HCT116 (cell line): ENCODE measurements around the gene ZNF562. TPM values are rescaled to one million over a fixed set of nuclear protein-coding genes. Genes with fewer than 3 reads are reported as not detected.
A peak's percentile ranks its signal among the peaks of the same experiment; 100 is the strongest.

Experiments used
- ATAC-seq: fragments of 200-7000 bp; cut with Tn5 transposase; 2 replicates; pipeline ENCODE4 v1.9.1; 2020; ENCODE audit warnings: mild to moderate bottlenecking, moderate library complexity
- BruUV-seq: library from RNA; stranded (reverse); fragments of 400-500 nt; replicated peaks from 2 replicates; lab custom pipeline; 2021; lab: Mats Ljungman, UMichigan
- CTCF ChIA-PET: fragments of 300-600 bp; sonication (Branson Sonifier 250); formaldehyde crosslinking; loops from one replicate; lab custom pipeline; 2021; ENCODE audit warnings: antibody characterized with exemption; lab: Charles Lee
- POLR2A ChIA-PET: fragments of 300-600, 350-600 bp; sonication (Branson Sonifier 250); formaldehyde crosslinking; loops from one replicate; lab custom pipeline; 2021; ENCODE audit warnings: antibody characterized with exemption; lab: Charles Lee
- RAD21 ChIA-PET, 2 experiments: fragments of 300-600 bp; sonication (Branson Sonifier 250); formaldehyde crosslinking; loops; one replicate each; lab custom pipeline; 2023; ENCODE audit warnings: low total read pairs in 2 of 2; ENCODE audit not compliant: uncharacterized antibody in 2 of 2, unreplicated experiment in 2 of 2, low non-redundant PET in 1 of 2; lab: Charles Lee
- DNase-seq: peaks from one replicate; pipeline ENCODE4 v3.0.0-alpha.2; 2010; ENCODE audit warnings: low read depth, low spot score
- H2AFZ ChIP-seq: fragments of 200-600 bp; shearing (Covaris generic), sonication (generic); 2 replicates; pipeline ENCODE4 v1.6.1; 2017; ENCODE audit warnings: low read depth, mixed run types, mixed read lengths, antibody characterized with exemption, low read length; ENCODE audit not compliant: poor library complexity, severe bottlenecking
- H3K27ac ChIP-seq: 2 replicates; pipeline ENCODE4 v1.5.1; 2012; ENCODE audit warnings: low read depth, low read length
- H3K27me3 ChIP-seq: fragments of 200-600 bp; sonication (generic); 2 replicates; pipeline ENCODE4 v1.6.1; 2016; ENCODE audit warnings: mixed run types, low read length, mixed read lengths; ENCODE audit not compliant: insufficient read depth
- H3K36me3 ChIP-seq, 2 experiments: fragments of 200-500 bp in 1 of 2; fragments of 200-600 bp in 1 of 2; sonication (Bioruptor generic) in 1 of 2; sonication (generic) in 1 of 2; 2 replicates each; pipeline versions ENCODE4 v1.5.1 to v1.6.1; 2014 to 2016; ENCODE audit warnings: low read length in 2 of 2, inconsistent platforms in 1 of 2, mixed read lengths in 1 of 2, mixed run types in 1 of 2; ENCODE audit not compliant: insufficient read depth in 2 of 2, control insufficient read depth in 1 of 2
- H3K4me1 ChIP-seq, 2 experiments: fragments of 200-600 bp in 1 of 2; sonication (generic) in 1 of 2; 2 replicates each; pipeline versions ENCODE4 v1.5.1 to v1.6.1; 2012 to 2017; ENCODE audit warnings: low read length in 2 of 2, inconsistent platforms in 1 of 2, mild to moderate bottlenecking in 1 of 2, mixed read lengths in 1 of 2, mixed run types in 1 of 2, moderate library complexity in 1 of 2; ENCODE audit not compliant: insufficient read depth in 2 of 2, control insufficient read depth in 1 of 2
- H3K4me2 ChIP-seq: fragments of 200-600 bp; sonication (generic); 2 replicates; pipeline ENCODE4 v1.6.1; 2017; ENCODE audit warnings: mixed run types, low read length, mixed read lengths
- H3K4me3 ChIP-seq, 2 experiments: fragments of 200-600 bp in 1 of 2; sonication (generic) in 1 of 2; replicated peaks in 1 of 2; 2 replicates each; pipeline ENCODE4 v1.5.1; 2011 to 2016; ENCODE audit warnings: low read length in 2 of 2, control low read depth in 1 of 2, low read depth in 1 of 2, mild to moderate bottlenecking in 1 of 2, mixed read lengths in 1 of 2, mixed run types in 1 of 2
- H3K79me2 ChIP-seq: fragments of 200-600 bp; sonication (generic); 2 replicates; pipeline ENCODE4 v1.6.1; 2017; ENCODE audit warnings: mild to moderate bottlenecking, mixed run types, low read length, moderate library complexity, mixed read lengths; ENCODE audit not compliant: insufficient read depth
- H3K9ac ChIP-seq: fragments of 200-600 bp; sonication (generic); 2 replicates; pipeline ENCODE4 v1.6.1; 2016; ENCODE audit warnings: low read length, mixed read lengths
- H3K9me2 ChIP-seq: fragments of 200-600 bp; sonication (generic), shearing (Covaris generic); 2 replicates; pipeline ENCODE4 v1.6.1; 2017; ENCODE audit warnings: mixed run types, mild to moderate bottlenecking, moderate library complexity; ENCODE audit not compliant: insufficient read depth
- H3K9me3 ChIP-seq, 2 experiments: fragments of 200-500 bp in 1 of 2; fragments of 200-600 bp in 1 of 2; sonication (Bioruptor generic) in 1 of 2; sonication (generic) in 1 of 2; 2 replicates each; pipeline ENCODE4 v1.6.1; 2014 to 2017; ENCODE audit warnings: low read length in 2 of 2, mixed read lengths in 2 of 2, inconsistent platforms in 1 of 2, low read depth in 1 of 2, mild to moderate bottlenecking in 1 of 2, mixed run types in 1 of 2, moderate library complexity in 1 of 2; ENCODE audit not compliant: control insufficient read depth in 1 of 2, insufficient read depth in 1 of 2
- H4K20me1 ChIP-seq: fragments of 200-600 bp; sonication (generic), shearing (Covaris generic); 2 replicates; pipeline ENCODE4 v1.6.1; 2017; ENCODE audit warnings: mixed run types, mild to moderate bottlenecking, moderate library complexity; ENCODE audit not compliant: insufficient read depth
- ATF3 ChIP-seq: IDR thresholded peaks from 2 replicates; pipeline ENCODE4 v1.6.1; 2012
- CBX3 ChIP-seq: IDR thresholded peaks from 2 replicates; pipeline ENCODE4 v1.6.1; 2012; ENCODE audit warnings: low read depth
- CTCF ChIP-seq, 3 experiments: fragments of 200-600 bp in 1 of 3; sonication (generic) in 1 of 3; IDR thresholded peaks in 2 of 3; conservative IDR thresholded peaks in 1 of 3; 2 replicates each; pipeline ENCODE4 v1.5.1; 2012 to 2017; ENCODE audit warnings: low read depth in 2 of 3, low read length in 2 of 3, antibody characterized with exemption in 1 of 3, borderline replicate concordance in 1 of 3, control low read depth in 1 of 3, mild to moderate bottlenecking in 1 of 3, mixed read lengths in 1 of 3, mixed run types in 1 of 3, moderate library complexity in 1 of 3; ENCODE audit not compliant: insufficient read depth in 1 of 3
- EGR1 ChIP-seq: IDR thresholded peaks from 2 replicates; pipeline ENCODE4 v1.6.1; 2012; ENCODE audit warnings: low read depth
- ELF1 ChIP-seq: IDR thresholded peaks from 2 replicates; pipeline ENCODE4 v1.6.1; 2012; ENCODE audit warnings: low read depth, borderline replicate concordance
- EZH2 ChIP-seq: fragments of 200-600 bp; sonication (generic); IDR thresholded peaks from 2 replicates; pipeline ENCODE4 v1.6.1; 2017; ENCODE audit warnings: antibody characterized with exemption, mixed run types
- EZH2phosphoT487 ChIP-seq: fragments of 200-600 bp; IDR thresholded peaks from 2 replicates; pipeline ENCODE4 v1.6.1; 2018; ENCODE audit warnings: antibody characterized with exemption, borderline replicate concordance
- POLR2A ChIP-seq: IDR thresholded peaks from 2 replicates; pipeline ENCODE4 v1.7.0; 2011; ENCODE audit warnings: borderline replicate concordance; ENCODE audit not compliant: insufficient read depth, insufficient read length; ENCODE audit errors: extremely low read depth
- RAD21 ChIP-seq: IDR thresholded peaks from 2 replicates; pipeline ENCODE4 v1.6.1; 2012; ENCODE audit warnings: low read depth, mild to moderate bottlenecking
- SIN3A ChIP-seq: IDR thresholded peaks from 2 replicates; pipeline ENCODE4 v1.6.1; 2012; ENCODE audit warnings: low read depth
- SP1 ChIP-seq: IDR thresholded peaks from 2 replicates; pipeline ENCODE4 v1.6.1; 2012; ENCODE audit warnings: low read depth
- SRF ChIP-seq: IDR thresholded peaks from 2 replicates; pipeline ENCODE4 v1.6.1; 2012; ENCODE audit warnings: low read depth
- YY1 ChIP-seq: IDR thresholded peaks from 2 replicates; pipeline ENCODE4 v1.6.1; 2011; ENCODE audit warnings: low read length, low read depth, moderate library complexity, mild to moderate bottlenecking; ENCODE audit not compliant: insufficient replicate concordance; ENCODE audit errors: extremely low read depth
- ZFX ChIP-seq: fragments of 450-650 bp; IDR thresholded peaks from 2 replicates; pipeline ENCODE4 v1.6.1; 2017
- ZNF274 ChIP-seq: fragments of 200-500 bp; sonication (Bioruptor generic); IDR thresholded peaks from 2 replicates; pipeline ENCODE4 v1.6.1; 2014; ENCODE audit warnings: mild to moderate bottlenecking, low read depth, low read length, inconsistent platforms
- intact Hi-C: fragments of 100-400 bp; cut with micrococcal nuclease; formaldehyde crosslinking; loops from 2 replicates; pipeline ENCODE4 v1.10.0; 2022
- total RNA-seq: library from RNA; stranded (reverse); gene quantifications from one replicate; pipeline ENCODE4 v1.2.1, GENCODE V29; 2021; ENCODE audit not compliant: unreplicated experiment
- TF ChIP-seq, protein P1 (sequence below): IDR thresholded peaks from 2 replicates; pipeline ENCODE4 v1.6.1; 2012; ENCODE audit warnings: low read depth

The ZNF562 gene
- total RNA-seq, 1 experiment from 2014 or later, result 37.8 TPM

GRCh38 chr19:9636018-9636417 lies 38.9 kb downstream of the ZNF562 start:
- no TSS peak for BruUV-seq
- ChIA-PET CTCF (no interaction called here), RAD21 (no interaction called here)
- no peak for ATAC-seq
- peaks cover 2 to 4% of the 10 kb centered on the region in 2 experiments; a peak in 2 of 4 replicates for H3K36me3 ChIP-seq
- no peaks in the 10 kb centered on the region for H3K9me2 ChIP-seq
- H3K4me2 ChIP-seq, result no peak overlapping the region
- H3K4me1 ChIP-seq, result no peaks in the 10 kb centered on the region
- no peak overlapping the region for H2AFZ ChIP-seq
- no peak overlapping the region for H3K9ac ChIP-seq
- peaks cover 0 to 19% of the 10 kb centered on the region in 2 experiments; a peak in 2 of 4 replicates for H3K9me3 ChIP-seq
- TF ChIP-seq CBX3 (peak; percentile 67; the same call in 1 of the 2 replicates), ZFX (no peak)
- TF ChIP-seq, all 23 proteins: peak for 1
- H4K20me1 ChIP-seq, result no peaks in the 10 kb centered on the region
- H3K79me2 ChIP-seq, result no peaks in the 10 kb centered on the region
- POLR2A ChIA-PET, result no interaction called here
- no peaks in the 10 kb centered on the region for H3K27me3 ChIP-seq
- no peak overlapping the region for H3K4me3 ChIP-seq
- no peak for DNase-seq
- intact Hi-C loops, result no loop called here
- no peak overlapping the region for H3K27ac ChIP-seq

- H3K4me2 ChIP-seq, result no peak overlapping the region
- no peaks in the 10 kb centered on the region for H3K27me3 ChIP-seq
- H3K9me3 ChIP-seq, result peaks cover 0 to 3% of the 10 kb centered on the region in 2 experiments; a peak in 1 of 4 replicates
- H3K4me3 ChIP-seq, result no peak overlapping the region
- H3K9me2 ChIP-seq, result no peaks in the 10 kb centered on the region
- no peaks in the 10 kb centered on the region for H4K20me1 ChIP-seq
- DNase-seq (no peak), ATAC-seq (no peak)
- H2AFZ ChIP-seq, result no peak overlapping the region
- peaks cover 0 to 4% of the 10 kb centered on the region in 2 experiments; a peak in 2 of 4 replicates for H3K36me3 ChIP-seq
- ChIA-PET RAD21 (no interaction called here), POLR2A (no interaction called here), CTCF (no interaction called here)
- H3K27ac ChIP-seq, result no peak overlapping the region
- intact Hi-C loops, result loop anchor here (5.0 to 10.0 kb wide), 2 partner anchors 219 to 287 kb away; no protein-coding TSS in a partner anchor
- no peak overlapping the region for H3K9ac ChIP-seq
- no TSS peak for BruUV-seq
- no peaks in the 10 kb centered on the region for H3K4me1 ChIP-seq
- no peaks in the 10 kb centered on the region for H3K79me2 ChIP-seq
- TF ChIP-seq SRF (no peak), EGR1 (no peak), CTCF (IDR thresholded peaks at IDR 0.05 in 2 of 3, conservative IDR thresholded peaks at IDR 0.05 in 1 of 3; ENCODE audit: borderline replicate concordance in 1 of 3, insufficient read depth in 1 of 3, low read depth in 2 of 3, low read length in 2 of 3) (no peak), CBX3 (no peak), ZNF274 (no peak), ELF1 (no peak), EZH2 (no peak), EZH2phosphoT487 (no peak), SP1 (no peak), YY1 (no peak), RAD21 (no peak), SIN3A (no peak), POLR2A (no peak), ATF3 (no peak)
- TF ChIP-seq, protein P1, sequence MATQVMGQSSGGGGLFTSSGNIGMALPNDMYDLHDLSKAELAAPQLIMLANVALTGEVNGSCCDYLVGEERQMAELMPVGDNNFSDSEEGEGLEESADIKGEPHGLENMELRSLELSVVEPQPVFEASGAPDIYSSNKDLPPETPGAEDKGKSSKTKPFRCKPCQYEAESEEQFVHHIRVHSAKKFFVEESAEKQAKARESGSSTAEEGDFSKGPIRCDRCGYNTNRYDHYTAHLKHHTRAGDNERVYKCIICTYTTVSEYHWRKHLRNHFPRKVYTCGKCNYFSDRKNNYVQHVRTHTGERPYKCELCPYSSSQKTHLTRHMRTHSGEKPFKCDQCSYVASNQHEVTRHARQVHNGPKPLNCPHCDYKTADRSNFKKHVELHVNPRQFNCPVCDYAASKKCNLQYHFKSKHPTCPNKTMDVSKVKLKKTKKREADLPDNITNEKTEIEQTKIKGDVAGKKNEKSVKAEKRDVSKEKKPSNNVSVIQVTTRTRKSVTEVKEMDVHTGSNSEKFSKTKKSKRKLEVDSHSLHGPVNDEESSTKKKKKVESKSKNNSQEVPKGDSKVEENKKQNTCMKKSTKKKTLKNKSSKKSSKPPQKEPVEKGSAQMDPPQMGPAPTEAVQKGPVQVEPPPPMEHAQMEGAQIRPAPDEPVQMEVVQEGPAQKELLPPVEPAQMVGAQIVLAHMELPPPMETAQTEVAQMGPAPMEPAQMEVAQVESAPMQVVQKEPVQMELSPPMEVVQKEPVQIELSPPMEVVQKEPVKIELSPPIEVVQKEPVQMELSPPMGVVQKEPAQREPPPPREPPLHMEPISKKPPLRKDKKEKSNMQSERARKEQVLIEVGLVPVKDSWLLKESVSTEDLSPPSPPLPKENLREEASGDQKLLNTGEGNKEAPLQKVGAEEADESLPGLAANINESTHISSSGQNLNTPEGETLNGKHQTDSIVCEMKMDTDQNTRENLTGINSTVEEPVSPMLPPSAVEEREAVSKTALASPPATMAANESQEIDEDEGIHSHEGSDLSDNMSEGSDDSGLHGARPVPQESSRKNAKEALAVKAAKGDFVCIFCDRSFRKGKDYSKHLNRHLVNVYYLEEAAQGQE, result no peak
Observed at GRCh38 chr19:9627856-9628255, 47.0 kb downstream of the ZNF562 start.
